ENCODE data around the gene MAK. TPM values are rescaled to one million over a fixed set of nuclear protein-coding genes. Genes with fewer than 3 reads are reported as not detected.

The MAK gene
- total and polyA plus RNA-seq, 2 of the 13 experiments (the other 11 are each of a cell fraction or from before 2014, with no cell fraction given): 0.04 TPM; not detected in 1

DNA sequence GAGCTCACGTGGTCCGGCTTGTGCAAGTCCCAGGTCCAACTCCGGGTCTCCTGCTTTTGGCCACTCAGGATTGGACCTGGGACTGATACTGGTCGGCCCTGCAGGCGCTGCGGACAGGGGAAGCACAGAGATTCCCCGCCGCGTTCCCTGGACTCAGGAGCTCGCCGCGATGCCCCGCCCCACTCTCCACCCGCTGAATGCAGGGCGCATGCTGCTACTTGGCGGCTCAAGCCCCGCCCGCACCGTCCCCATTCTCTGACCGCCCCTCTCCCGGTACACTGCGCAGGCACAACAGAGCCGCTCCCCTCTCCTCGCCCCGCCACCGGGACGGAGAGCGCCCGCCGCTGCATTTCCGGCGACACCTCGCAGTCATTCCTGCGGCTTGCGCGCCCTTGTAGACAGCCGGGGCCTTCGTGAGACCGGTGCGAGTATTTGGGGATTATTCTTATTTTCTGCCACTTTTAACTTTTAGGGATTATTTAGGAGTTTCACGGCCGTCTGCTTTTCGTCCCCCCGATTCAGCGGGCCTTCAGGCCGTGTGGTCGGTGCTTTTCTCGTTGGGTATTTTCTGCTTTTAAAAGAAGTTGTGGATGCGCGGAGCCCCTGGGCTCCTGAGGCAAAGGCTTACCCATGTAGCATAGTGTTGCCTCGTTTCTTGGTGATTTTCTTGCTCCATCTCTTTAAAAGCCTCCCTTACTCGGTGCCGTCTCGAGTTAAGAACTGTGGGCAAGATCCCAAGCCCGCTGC lies 115.3 kb downstream of the MAK start, which contains the start of gene TMEM14C (continued):
- 0 out of 2 replicates have a peak, but pooled peaks have one; percentile 85 for TF ChIP-seq ZNF383 (CRISPR knock-in tag; IDR thresholded peaks at IDR 0.05; ENCODE audit: borderline replicate concordance)
- peak; percentile 33; the same call in 1 of the 2 replicates for TF ChIP-seq ZNF710 (CRISPR knock-in tag; IDR thresholded peaks at IDR 0.05; ENCODE audit: borderline replicate concordance)
- TF ChIP-seq, protein P1, sequence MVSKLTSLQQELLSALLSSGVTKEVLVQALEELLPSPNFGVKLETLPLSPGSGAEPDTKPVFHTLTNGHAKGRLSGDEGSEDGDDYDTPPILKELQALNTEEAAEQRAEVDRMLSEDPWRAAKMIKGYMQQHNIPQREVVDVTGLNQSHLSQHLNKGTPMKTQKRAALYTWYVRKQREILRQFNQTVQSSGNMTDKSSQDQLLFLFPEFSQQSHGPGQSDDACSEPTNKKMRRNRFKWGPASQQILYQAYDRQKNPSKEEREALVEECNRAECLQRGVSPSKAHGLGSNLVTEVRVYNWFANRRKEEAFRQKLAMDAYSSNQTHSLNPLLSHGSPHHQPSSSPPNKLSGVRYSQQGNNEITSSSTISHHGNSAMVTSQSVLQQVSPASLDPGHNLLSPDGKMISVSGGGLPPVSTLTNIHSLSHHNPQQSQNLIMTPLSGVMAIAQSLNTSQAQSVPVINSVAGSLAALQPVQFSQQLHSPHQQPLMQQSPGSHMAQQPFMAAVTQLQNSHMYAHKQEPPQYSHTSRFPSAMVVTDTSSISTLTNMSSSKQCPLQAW (CRISPR knock-in tag; IDR thresholded peaks at IDR 0.05): peak; percentile 98
- peak; percentile 88; the same call in 1 of the 2 replicates for TF ChIP-seq TARDBP (CRISPR knock-in tag; IDR thresholded peaks at IDR 0.05)
- peak; percentile 83 for TF ChIP-seq SNAPC4 (CRISPR knock-in tag; IDR thresholded peaks at IDR 0.05)
- TF ChIP-seq, protein P2, sequence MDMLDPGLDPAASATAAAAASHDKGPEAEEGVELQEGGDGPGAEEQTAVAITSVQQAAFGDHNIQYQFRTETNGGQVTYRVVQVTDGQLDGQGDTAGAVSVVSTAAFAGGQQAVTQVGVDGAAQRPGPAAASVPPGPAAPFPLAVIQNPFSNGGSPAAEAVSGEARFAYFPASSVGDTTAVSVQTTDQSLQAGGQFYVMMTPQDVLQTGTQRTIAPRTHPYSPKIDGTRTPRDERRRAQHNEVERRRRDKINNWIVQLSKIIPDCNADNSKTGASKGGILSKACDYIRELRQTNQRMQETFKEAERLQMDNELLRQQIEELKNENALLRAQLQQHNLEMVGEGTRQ (IDR thresholded peaks at IDR 0.05; ENCODE audit: low read depth, low read length): peak; percentile 88
- TF ChIP-seq, protein P2 (CRISPR knock-in tag; IDR thresholded peaks at IDR 0.05; ENCODE audit: borderline replicate concordance): peak; percentile 96
- TF ChIP-seq, protein P3, sequence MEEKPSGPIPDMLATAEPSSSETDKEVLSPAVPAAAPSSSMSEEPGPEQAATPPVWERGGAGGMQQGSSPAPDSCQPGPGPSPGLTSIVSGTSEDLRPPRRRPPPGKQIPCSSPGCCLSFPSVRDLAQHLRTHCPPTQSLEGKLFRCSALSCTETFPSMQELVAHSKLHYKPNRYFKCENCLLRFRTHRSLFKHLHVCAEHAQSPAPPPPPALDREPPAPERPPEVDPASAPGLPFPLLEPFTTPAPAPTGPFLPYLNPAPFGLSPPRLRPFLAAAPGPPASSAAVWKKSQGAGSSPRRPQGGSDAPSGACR (CRISPR knock-in tag; IDR thresholded peaks at IDR 0.05): peak; percentile 89
- TF ChIP-seq, protein P4, sequence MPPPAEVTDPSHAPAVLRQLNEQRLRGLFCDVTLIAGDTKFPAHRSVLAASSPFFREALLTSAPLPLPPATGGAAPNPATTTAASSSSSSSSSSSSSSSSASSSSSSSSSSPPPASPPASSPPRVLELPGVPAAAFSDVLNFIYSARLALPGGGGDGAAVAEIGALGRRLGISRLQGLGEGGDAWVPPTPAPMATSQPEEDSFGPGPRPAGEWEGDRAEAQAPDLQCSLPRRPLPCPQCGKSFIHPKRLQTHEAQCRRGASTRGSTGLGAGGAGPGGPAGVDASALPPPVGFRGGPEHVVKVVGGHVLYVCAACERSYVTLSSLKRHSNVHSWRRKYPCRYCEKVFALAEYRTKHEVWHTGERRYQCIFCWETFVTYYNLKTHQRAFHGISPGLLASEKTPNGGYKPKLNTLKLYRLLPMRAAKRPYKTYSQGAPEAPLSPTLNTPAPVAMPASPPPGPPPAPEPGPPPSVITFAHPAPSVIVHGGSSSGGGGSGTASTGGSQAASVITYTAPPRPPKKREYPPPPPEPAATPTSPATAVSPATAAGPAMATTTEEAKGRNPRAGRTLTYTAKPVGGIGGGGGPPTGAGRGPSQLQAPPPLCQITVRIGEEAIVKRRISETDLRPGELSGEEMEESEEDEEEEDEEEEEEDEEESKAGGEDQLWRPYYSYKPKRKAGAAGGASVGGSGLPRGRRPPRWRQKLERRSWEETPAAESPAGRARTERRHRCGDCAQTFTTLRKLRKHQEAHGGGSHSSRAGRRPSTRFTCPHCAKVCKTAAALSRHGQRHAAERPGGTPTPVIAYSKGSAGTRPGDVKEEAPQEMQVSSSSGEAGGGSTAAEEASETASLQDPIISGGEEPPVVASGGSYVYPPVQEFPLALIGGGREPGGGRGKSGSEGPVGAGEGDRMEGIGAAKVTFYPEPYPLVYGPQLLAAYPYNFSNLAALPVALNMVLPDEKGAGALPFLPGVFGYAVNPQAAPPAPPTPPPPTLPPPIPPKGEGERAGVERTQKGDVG (CRISPR knock-in tag; IDR thresholded peaks at IDR 0.05; ENCODE audit: borderline replicate concordance): peak; percentile 72; the same call in 1 of the 2 replicates
- no peak for TF ChIP-seq NFE2L2 (IDR thresholded peaks at IDR 0.05; ENCODE audit: low read length)
- TF ChIP-seq ZNF501 (CRISPR knock-in tag; IDR thresholded peaks at IDR 0.05): peak; percentile 99
